Astrocyte (in vitro differentiated cells and primary cell): ENCODE results near the gene CEP350. TPM values are rescaled to one million over a fixed set of nuclear protein-coding genes. Genes with fewer than 3 reads are reported as not detected.

Source experiments
- DNase-seq: peaks from one replicate; pipeline ENCODE4 v3.0.0-alpha.2; 2010; ENCODE audit warnings: low read depth
- FAIRE-seq: peaks from 2 replicates; lab custom pipeline; 2011; peaks lifted over from hg19 to GRCh38; lab: Jason Lieb, UNC
- H2AFZ ChIP-seq: 2 replicates; pipeline ENCODE4 v1.6.0; 2012; ENCODE audit warnings: low read depth, low read length, inconsistent platforms
- H3K27ac ChIP-seq: 2 replicates; pipeline ENCODE4 v1.5.1; 2011; ENCODE audit warnings: low read depth, low read length, inconsistent platforms
- H3K27me3 ChIP-seq: 2 replicates; pipeline ENCODE4 v1.6.0; 2011; ENCODE audit warnings: low read length, inconsistent platforms; ENCODE audit not compliant: insufficient read depth
- H3K36me3 ChIP-seq: 2 replicates; pipeline ENCODE4 v1.5.1; 2011; ENCODE audit warnings: low read length, inconsistent platforms; ENCODE audit not compliant: insufficient read depth
- H3K4me1 ChIP-seq: 2 replicates; pipeline ENCODE4 v1.5.1; 2011; ENCODE audit warnings: low read length, inconsistent platforms; ENCODE audit not compliant: insufficient read depth
- H3K4me2 ChIP-seq: 2 replicates; pipeline ENCODE4 v1.6.0; 2012; ENCODE audit warnings: low read length, inconsistent platforms
- H3K4me3 ChIP-seq: 2 replicates; pipeline ENCODE4 v1.5.1; 2011; ENCODE audit warnings: low read depth, mild to moderate bottlenecking, low read length, inconsistent platforms; ENCODE audit not compliant: insufficient read depth
- H3K79me2 ChIP-seq: 2 replicates; pipeline ENCODE4 v1.6.0; 2012; ENCODE audit warnings: mild to moderate bottlenecking, low read length, inconsistent platforms; ENCODE audit not compliant: insufficient read depth
- H3K9ac ChIP-seq: 2 replicates; pipeline ENCODE4 v1.6.0; 2012; ENCODE audit warnings: mild to moderate bottlenecking, low read length, inconsistent platforms
- H3K9me3 ChIP-seq: 2 replicates; pipeline ENCODE4 v1.5.1; 2012; ENCODE audit warnings: low read depth, mild to moderate bottlenecking, low read length, inconsistent platforms; ENCODE audit not compliant: insufficient read depth
- H4K20me1 ChIP-seq: 2 replicates; pipeline ENCODE4 v1.6.0; 2012; ENCODE audit warnings: low read length, inconsistent platforms; ENCODE audit not compliant: insufficient read depth
- H3K27ac Mint-ChIP-seq: one replicate; pipeline ENCODE4 v1.8.0; 2021; ENCODE audit warnings: mild to moderate bottlenecking, mixed read lengths; ENCODE audit not compliant: unreplicated experiment
- H3K27me3 Mint-ChIP-seq: one replicate; pipeline ENCODE4 v1.8.0; 2021; ENCODE audit warnings: low read depth, mixed read lengths; ENCODE audit not compliant: unreplicated experiment
- H3K36me3 Mint-ChIP-seq: one replicate; pipeline ENCODE4 v1.8.0; 2021; ENCODE audit warnings: low read depth, mixed read lengths; ENCODE audit not compliant: unreplicated experiment
- H3K4me1 Mint-ChIP-seq: one replicate; pipeline ENCODE4 v1.8.0; 2021; ENCODE audit warnings: low read depth, mixed read lengths; ENCODE audit not compliant: unreplicated experiment
- H3K4me3 Mint-ChIP-seq: one replicate; pipeline ENCODE4 v1.8.0; 2021; ENCODE audit warnings: mild to moderate bottlenecking, moderate library complexity, mixed read lengths; ENCODE audit not compliant: unreplicated experiment
- H3K9me3 Mint-ChIP-seq: one replicate; pipeline ENCODE4 v1.8.0; 2021; ENCODE audit warnings: mild to moderate bottlenecking, mixed read lengths; ENCODE audit not compliant: unreplicated experiment
- CTCF ChIP-seq: IDR thresholded peaks from 2 replicates; pipeline ENCODE4 v1.5.1; 2011; ENCODE audit warnings: low read depth, mild to moderate bottlenecking, inconsistent platforms, low read length, moderate library complexity; ENCODE audit not compliant: insufficient read depth
- EZH2 ChIP-seq: IDR thresholded peaks from 2 replicates; pipeline ENCODE4 v1.6.1; 2012; ENCODE audit warnings: mild to moderate bottlenecking, low read length, inconsistent platforms; ENCODE audit not compliant: insufficient read depth
- total RNA-seq: library from RNA; stranded (reverse); gene quantifications from 2 replicates; pipeline ENCODE4 v1.2.1, GENCODE V29; 2021

CEP350 gene
- total RNA-seq, 1 donor from 2014 or later, result 29.2 TPM

GRCh38 chr1:180071759-180072158 lies 117.1 kb downstream of the CEP350 start:
- no peaks in the 10 kb centered on the region for H3K79me2 ChIP-seq
- no peak overlapping the region for H2AFZ ChIP-seq
- TF ChIP-seq EZH2 (no peak), CTCF (no peak)
- no peak overlapping the region for H3K4me3 ChIP-seq
- no peaks in the 10 kb centered on the region for H3K4me1 ChIP-seq
- no peaks in the 10 kb centered on the region for H3K9me3 ChIP-seq
- Mint-ChIP-seq H3K4me3 (no peak overlapping the region), H3K27me3 (no peaks in the 10 kb centered on the region), H3K36me3 (no peaks in the 10 kb centered on the region), H3K9me3 (no peaks in the 10 kb centered on the region), H3K27ac (no peak overlapping the region), H3K4me1 (no peaks in the 10 kb centered on the region)
- H3K4me2 ChIP-seq, result no peak overlapping the region
- no peaks in the 10 kb centered on the region for H4K20me1 ChIP-seq
- no peak overlapping the region for H3K9ac ChIP-seq
- FAIRE-seq (no peak), DNase-seq (no peak)
- no peaks in the 10 kb centered on the region for H3K27me3 ChIP-seq
- peaks cover 22% of the 10 kb centered on the region for H3K36me3 ChIP-seq
- H3K27ac ChIP-seq, result no peak overlapping the region

GRCh38 chr1:180080439-180080838 lies 125.8 kb downstream of the CEP350 start:
- H3K4me2 ChIP-seq, result no peak overlapping the region
- Mint-ChIP-seq H3K27me3 (no peaks in the 10 kb centered on the region), H3K9me3 (no peaks in the 10 kb centered on the region), H3K4me1 (no peaks in the 10 kb centered on the region), H3K4me3 (no peak overlapping the region), H3K27ac (no peak overlapping the region), H3K36me3 (no peaks in the 10 kb centered on the region)
- H2AFZ ChIP-seq, result no peak overlapping the region
- DNase-seq (no peak), FAIRE-seq (no peak)
- no peak for TF ChIP-seq CTCF
- TF ChIP-seq EZH2, result no peak
- no peaks in the 10 kb centered on the region for H3K9me3 ChIP-seq
- no peaks in the 10 kb centered on the region for H3K79me2 ChIP-seq
- peaks cover 4% of the 10 kb centered on the region for H3K36me3 ChIP-seq
- no peak overlapping the region for H3K27ac ChIP-seq
- H3K27me3 ChIP-seq, result no peaks in the 10 kb centered on the region
- H3K9ac ChIP-seq, result no peak overlapping the region
- no peaks in the 10 kb centered on the region for H3K4me1 ChIP-seq
- no peaks in the 10 kb centered on the region for H4K20me1 ChIP-seq
- no peak overlapping the region for H3K4me3 ChIP-seq

- FAIRE-seq (no peak), DNase-seq (no peak)
- H3K4me1 Mint-ChIP-seq, result no peaks in the 10 kb centered on the region
- H3K27ac Mint-ChIP-seq, result no peak overlapping the region
- H3K4me3 Mint-ChIP-seq, result no peak overlapping the region
- no peak for TF ChIP-seq CTCF
- TF ChIP-seq EZH2, result no peak
- H3K4me1 ChIP-seq, result no peaks in the 10 kb centered on the region
- no peaks in the 10 kb centered on the region for H3K9me3 Mint-ChIP-seq
- no peak overlapping the region for H3K9ac ChIP-seq
- H3K79me2 ChIP-seq, result no peaks in the 10 kb centered on the region
- no peak overlapping the region for H3K4me3 ChIP-seq
- H3K27me3 Mint-ChIP-seq, result no peaks in the 10 kb centered on the region
- no peaks in the 10 kb centered on the region for H4K20me1 ChIP-seq
- H3K27ac ChIP-seq, result no peak overlapping the region
- no peak overlapping the region for H2AFZ ChIP-seq
- H3K36me3 Mint-ChIP-seq, result no peaks in the 10 kb centered on the region
- no peaks in the 10 kb centered on the region for H3K9me3 ChIP-seq
- no peaks in the 10 kb centered on the region for H3K27me3 ChIP-seq
- no peak overlapping the region for H3K4me2 ChIP-seq
- no peaks in the 10 kb centered on the region for H3K36me3 ChIP-seq
Observed at GRCh38 chr1:180081474-180081873, 126.9 kb downstream of the CEP350 start.
